Retinal pigment epithelial cell (primary cell): Measurements from ENCODE around the gene ASTL.

ENCODE experiments used
- DNase-seq: peaks from one replicate; pipeline ENCODE4 v3.0.0-alpha.2; 2010; ENCODE audit warnings: low read depth
- H3K4me3 ChIP-seq: 2 replicates; pipeline ENCODE4 v1.5.1; 2011; ENCODE audit warnings: mild to moderate bottlenecking, low read length, control low read depth, moderate library complexity
- TF ChIP-seq, protein P1 (sequence below): conservative IDR thresholded peaks from 2 replicates; pipeline ENCODE4 v1.5.1; 2011; ENCODE audit warnings: low read depth, low read length, control low read depth, inconsistent platforms

The ASTL gene

DNA sequence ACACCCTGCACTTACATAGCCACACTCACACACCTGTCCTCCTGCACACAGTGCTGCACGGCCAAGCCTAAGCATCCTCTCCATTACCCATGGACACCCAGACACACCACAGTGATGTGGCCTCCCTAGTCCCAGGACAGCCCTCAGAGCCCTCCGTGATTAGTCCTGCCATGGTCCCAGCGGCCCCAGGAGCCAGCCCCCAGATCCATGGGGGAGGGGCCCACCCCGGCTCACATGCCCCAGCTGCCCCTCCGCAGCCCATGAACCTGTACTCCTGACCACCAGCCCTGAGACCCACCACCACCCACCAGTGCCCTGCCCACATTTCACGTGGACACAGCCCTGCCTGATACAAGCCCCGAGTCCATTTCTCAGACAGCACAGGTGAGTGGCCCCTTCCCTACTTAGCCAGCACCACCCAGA, 15.0 kb upstream of the ASTL start:
- DNase-seq: no peak
- H3K4me3 ChIP-seq: no peak overlapping the region
- TF ChIP-seq, protein P1, sequence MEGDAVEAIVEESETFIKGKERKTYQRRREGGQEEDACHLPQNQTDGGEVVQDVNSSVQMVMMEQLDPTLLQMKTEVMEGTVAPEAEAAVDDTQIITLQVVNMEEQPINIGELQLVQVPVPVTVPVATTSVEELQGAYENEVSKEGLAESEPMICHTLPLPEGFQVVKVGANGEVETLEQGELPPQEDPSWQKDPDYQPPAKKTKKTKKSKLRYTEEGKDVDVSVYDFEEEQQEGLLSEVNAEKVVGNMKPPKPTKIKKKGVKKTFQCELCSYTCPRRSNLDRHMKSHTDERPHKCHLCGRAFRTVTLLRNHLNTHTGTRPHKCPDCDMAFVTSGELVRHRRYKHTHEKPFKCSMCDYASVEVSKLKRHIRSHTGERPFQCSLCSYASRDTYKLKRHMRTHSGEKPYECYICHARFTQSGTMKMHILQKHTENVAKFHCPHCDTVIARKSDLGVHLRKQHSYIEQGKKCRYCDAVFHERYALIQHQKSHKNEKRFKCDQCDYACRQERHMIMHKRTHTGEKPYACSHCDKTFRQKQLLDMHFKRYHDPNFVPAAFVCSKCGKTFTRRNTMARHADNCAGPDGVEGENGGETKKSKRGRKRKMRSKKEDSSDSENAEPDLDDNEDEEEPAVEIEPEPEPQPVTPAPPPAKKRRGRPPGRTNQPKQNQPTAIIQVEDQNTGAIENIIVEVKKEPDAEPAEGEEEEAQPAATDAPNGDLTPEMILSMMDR: no peak

GRCh38 chr2:96152304-96153161, 14.2 kb upstream of the ASTL start:
- TF ChIP-seq, protein P1: no peak
- DNase-seq: no peak
- no peak overlapping the region for H3K4me3 ChIP-seq

DNA sequence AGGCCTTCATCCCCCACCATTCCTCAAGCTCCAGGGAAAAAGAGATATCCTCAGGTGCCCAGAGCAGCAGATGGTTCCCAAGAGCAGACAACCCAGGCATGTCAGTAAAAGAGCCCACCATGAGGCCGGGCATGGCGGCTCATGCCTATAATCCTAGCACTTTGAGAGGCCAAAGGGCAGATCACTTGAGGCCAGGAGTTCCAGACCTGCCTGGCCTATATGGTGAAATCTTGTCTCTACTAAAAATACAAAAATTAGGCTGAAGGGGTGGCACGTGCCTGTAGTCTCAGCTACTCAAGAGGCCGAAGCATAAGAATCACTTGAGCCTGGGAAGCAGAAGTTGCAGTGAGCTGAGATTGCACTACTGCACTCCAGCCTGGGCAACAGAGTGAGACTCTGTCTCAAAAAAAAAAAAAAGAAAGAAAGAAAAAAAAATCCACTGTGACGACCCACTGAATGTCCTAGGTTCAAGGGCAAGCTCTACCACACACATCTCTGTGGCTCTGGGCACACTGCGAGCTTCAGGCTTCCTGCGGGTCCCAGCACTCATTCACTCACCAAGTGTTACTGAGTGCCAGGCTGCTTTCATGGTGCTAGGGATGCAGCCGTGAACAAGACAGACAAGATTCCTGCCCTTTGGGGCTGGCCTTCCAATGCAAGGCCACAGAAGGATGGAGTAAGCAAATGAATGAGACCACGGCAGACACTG, 13.4 kb upstream of the ASTL start:
- no peak for DNase-seq
- TF ChIP-seq, protein P1: no peak
- H3K4me3 ChIP-seq: no peak overlapping the region

GRCh38 chr2:96150791-96151594, 12.7 kb upstream of the ASTL start:
- no peak overlapping the region for H3K4me3 ChIP-seq
- TF ChIP-seq, protein P1: no peak
- no peak for DNase-seq

- DNase-seq: no peak
- TF ChIP-seq, protein P1: no peak
- H3K4me3 ChIP-seq: no peak overlapping the region
These were observed 11.8 kb upstream of the ASTL start for GRCh38 chr2:96150007-96150640.

DNA sequence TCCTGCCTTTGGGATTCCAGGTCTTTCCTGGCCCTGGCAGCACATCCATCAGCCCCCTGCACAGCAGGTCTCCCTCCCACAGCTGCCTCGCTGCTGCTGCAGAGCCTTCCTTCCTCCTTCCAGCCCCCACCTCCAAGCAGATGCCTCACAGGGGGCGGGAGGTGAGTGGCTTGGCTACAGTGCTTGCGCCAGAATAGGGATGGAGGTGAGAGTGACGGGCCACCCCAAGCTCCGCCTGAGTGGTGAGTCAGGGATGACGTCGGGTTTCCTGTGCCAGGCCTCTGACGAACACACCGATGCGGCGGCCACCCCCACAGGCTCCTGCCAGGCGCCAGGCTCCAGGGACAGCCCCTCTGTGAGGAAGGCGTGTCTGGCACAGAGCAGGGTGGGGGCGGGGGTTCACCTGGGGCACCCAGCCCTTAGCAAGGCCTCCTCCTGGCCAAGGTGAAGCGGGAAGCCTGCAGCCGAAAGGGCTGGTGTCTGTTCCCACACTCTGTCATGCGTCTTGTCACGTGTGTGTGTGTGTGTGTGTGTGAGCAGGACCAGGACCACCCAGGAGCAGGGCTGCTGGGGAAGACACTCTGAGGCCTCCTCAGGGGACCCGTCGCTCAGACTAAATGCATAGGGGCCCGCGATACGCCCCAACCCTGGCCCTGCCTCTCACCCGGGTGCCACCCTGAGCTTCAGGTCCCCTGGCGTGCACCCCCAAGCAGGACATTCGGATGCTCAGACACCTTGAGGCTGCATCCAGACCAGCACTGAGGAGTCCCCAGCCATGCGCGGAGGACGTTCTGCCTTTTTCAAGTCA, 10.3 kb upstream of the ASTL start:
- peak; percentile 85 for DNase-seq
- H3K4me3 ChIP-seq: no peak overlapping the region
- TF ChIP-seq, protein P1: no peak
